Activated CD4-positive, alpha-beta T cell treated with anti-CD3 and anti-CD28 coated beads, Interleukin-2, Interleukin-6, amounts not matched to agents 100 ng/mL and 50 ng/mL, durations not matched to agents 16 hours and 8 hours (primary cell): ENCODE data around the gene OPRD1.

Source experiments
- DNase-seq: peaks from one replicate; pipeline ENCODE4 v3.0.0-alpha.2; 2020

Gene OPRD1

DNA sequence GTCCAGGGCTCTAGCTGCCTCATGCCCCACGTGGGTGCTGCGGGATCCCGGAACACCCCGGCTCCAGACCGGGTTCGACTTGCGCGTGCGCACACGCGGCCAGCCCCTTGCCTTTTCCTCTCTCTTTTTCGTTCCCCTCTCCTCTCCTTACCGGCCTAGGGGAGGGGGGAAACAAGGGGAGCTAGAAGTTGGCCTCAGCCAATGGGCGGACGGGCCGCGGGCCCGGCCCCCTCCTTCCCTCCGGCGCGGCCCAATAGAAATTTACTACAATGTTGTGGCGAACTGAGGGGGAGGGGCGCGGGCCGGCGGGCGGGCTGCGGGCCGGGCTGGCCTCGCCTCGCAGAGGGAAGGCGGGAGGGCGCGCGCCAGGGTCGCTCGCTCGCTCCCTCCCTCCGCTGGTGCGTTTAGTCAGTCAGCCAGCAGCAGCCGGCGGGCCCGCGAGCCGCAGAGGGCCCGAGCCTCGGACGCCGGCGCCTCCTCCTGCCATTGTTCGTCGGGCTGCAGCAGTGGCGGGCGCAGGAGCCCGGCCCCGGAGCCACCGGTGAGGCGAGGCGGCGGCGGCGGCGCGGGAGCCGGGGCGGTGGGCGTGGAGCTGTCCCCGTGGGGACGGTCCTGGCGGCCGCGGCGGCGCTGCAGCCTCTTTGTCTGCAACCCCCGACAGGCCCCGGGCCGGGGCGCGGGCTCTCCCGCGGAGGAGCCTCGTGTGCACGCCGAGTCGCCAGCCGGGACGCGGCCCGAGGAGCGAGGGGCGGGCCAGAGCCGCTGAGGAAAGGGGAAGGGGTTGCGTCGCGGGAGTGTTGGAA lies 102.5 kb downstream of the OPRD1 start, which contains the start of gene EPB41:
TSS of gene EPB41 (plus strand) at position 342 of the 803 bp plus-strand sequence. CDS start 72,869 bp downstream, outside the sequence.
- DNase-seq, result peak; percentile 95

DNA sequence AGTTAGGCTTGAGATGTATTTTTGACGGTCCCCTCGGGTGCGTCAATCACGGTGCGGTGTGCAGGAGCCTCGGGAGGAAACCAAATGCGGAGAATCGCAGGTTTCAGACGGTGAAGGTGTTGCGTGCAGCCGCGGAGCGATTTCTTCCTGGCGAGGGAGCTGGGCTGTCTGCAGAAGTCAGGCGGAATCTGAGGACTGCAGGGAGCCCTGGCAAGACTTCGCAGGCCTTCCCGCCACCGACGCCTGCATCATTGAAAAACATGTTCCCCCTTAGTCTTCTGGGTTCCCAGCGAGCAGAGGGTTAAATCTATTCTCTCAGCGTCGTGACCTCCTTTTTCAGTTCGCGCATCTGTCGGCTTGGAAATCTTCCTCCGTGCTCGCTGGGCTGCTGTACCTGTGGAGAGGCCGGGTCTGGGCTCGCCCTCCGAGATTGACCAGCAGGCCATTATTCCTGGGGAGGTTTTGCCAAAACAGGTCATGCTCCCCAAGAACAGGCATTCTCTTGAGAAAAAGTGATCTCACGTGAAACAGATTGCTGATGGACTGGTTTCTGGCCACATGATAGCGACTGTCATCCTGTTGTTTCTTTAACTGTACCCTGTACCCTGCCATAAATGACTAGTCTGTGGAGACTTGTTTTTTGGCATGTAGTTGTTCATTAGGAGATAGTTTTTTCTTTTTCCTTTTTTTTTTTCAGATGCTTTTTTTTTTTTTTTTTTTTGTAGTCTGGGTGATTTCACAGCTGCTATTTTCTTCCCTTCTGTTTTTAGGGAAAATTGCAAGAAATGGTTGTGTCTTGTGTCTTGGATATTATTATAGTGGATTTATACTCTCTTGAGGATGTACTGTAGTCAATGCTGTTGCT lies 103.3 kb downstream of the OPRD1 start:
- DNase-seq, result peak; percentile 60

DNA sequence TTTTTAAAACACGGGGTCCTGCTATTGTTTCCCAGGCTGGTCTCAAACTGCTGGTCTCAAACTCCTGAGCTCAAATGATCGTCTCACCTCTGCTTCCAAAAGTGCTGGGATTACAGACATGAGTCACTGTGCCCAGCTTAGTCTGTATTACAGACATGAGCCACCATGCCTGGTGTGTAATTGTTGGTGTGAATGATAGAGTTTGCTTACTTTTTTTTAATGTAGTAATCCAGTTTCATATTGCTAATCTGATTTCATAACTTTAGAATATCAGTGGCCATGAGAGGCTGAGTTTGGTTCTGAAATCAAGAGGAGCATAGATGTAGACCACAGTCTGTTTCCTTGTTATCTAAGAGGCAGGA lies 105.8 kb downstream of the OPRD1 start:
- DNase-seq, result peak; percentile 32
